HG02852 (cell line): ENCODE results near the gene TBXT.
"Not testable (repeated sequence)": the region's sequence is repeated elsewhere in the genome, so short reads cannot be mapped to it uniquely, and the experiment has no call there.

ENCODE experiments used
- ATAC-seq: cut with Tn5 transposase; IDR thresholded peaks from one replicate; pipeline ENCODE4 v1.9.1; 2021; ENCODE audit warnings: mild to moderate bottlenecking, moderate library complexity; ENCODE audit not compliant: unreplicated experiment

TBXT gene

DNA sequence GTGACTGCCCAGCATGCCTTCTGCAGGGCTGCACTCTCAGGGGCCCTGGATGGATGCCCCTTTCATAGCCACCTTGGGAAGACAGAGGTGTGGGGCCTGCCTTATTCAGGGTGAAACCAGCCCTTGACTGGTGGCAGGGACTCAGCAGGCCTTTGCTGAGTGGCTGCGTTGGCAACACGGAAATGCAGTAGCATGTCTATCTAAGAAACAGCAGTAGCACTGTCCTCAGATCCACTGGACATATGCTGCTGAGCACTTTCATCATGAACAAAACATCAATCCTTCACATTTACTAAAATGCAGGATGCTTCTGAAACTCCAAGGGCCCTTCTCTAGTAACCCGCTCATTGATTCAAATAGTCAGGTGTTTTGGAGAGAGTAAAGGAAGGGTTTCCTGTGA is 4.9 kb upstream of the TBXT start:
- no peak for ATAC-seq

DNA sequence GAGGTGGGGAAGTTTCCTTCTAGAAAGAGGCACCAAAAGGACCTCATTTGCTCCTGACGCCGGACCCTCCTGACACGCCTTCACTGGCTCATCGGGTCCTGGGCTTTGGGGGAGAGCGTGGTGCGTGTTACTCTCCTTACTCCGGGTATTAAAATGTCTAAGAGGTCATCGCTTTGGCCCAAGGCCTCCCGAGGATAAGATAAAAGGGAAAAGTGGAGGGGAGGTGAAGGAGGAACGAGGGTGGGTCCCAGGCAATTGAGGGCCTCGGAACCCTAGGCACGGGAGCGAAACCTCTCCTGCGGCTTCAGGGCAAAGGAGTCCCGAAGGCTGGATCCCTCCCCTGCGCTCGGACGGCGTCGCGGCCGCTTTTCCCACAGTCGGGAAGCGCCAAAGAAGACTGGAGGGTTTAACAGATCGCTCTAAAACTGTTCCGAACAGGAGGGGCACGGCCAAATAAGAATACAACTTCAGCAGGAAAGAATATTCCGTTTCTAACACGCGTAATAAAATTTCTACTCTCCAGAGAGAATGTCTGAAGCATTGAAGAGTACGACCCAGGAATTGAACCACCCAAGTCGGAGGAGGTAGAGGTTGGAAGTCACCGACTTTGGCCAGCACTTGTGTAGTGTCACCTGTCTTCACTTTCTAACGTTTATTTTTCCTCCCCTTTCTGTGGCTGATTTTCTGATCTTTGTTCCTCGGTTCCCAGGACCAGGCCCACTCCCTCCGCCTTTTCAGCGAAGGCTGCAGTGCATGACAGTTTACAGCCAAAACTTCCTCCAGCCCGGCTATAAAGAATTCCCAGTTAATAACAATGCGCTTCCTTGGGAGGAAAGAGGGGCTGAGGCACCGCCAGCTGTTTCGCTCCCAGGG is 2.1 kb upstream of the TBXT start:
- no peak for ATAC-seq

DNA sequence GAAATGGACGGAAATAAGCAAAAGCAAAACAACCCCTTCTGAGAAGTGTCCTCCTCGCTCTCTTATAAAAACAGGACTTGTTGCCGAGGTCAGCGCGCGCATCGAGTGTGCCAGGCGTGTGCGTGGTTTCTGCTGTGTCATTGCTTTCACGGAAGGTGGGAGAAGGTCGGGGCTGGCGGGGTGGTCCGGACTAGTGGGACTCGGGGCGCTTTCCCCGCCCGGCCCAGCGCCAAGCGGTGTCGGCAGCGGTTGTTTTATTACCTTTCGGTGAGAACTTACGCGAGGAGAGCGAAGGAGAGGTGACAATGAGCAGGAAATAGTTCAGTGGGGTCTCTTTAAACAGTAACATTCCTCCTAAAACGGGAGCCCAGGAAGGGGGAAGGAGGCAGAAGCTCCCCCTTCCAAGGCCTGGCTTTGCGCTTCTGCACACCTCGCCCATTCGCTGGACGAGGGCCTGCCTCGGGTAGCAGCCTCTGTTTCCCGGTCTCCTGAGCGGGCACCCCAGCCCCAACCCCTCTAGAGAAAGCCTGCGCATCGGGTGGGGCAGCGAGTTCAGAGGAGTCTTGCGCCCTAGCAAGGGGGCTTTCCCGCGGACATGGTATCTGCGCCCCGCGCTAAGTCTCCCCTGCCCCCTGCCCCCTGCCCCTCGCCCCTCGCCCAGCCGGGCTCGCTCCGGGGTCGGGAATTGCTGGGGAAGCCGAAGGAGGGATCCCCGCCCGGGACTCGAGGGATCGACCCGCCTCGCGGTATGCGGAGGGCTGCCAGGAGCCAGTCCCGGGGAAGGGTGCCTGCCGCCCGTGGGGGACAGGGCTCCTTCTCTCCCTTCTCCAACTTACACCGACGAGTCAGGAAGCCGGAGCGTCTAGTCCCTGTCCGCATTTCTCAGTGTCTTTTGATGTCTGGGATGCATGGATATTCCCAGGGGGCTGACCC is 1.2 kb upstream of the TBXT start:
- ATAC-seq = no peak

DNA sequence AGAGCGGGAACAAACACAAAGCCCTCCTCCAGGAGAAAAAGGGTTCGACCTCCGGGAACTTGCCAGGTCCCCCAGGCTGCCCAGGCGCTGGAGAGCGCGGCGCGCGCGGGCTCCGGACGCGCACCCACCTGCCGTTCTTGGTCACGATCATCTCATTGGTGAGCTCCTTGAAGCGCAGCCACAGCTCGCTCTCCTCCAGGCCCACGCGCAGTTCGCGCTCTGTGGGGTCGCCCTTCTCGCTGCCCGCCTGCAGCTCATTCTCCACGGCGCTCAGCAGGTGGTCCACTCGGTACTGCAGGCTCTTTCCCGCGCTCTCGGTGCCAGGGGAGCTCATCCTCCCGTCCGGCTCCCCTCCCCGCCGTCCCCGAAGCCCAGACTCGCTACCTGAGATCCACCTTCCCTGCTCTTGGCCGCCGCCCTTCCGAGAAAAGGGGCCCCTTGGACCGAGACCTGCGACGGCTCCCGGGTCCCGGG is 356 bp downstream of the TBXT start:
- no peak for ATAC-seq

DNA sequence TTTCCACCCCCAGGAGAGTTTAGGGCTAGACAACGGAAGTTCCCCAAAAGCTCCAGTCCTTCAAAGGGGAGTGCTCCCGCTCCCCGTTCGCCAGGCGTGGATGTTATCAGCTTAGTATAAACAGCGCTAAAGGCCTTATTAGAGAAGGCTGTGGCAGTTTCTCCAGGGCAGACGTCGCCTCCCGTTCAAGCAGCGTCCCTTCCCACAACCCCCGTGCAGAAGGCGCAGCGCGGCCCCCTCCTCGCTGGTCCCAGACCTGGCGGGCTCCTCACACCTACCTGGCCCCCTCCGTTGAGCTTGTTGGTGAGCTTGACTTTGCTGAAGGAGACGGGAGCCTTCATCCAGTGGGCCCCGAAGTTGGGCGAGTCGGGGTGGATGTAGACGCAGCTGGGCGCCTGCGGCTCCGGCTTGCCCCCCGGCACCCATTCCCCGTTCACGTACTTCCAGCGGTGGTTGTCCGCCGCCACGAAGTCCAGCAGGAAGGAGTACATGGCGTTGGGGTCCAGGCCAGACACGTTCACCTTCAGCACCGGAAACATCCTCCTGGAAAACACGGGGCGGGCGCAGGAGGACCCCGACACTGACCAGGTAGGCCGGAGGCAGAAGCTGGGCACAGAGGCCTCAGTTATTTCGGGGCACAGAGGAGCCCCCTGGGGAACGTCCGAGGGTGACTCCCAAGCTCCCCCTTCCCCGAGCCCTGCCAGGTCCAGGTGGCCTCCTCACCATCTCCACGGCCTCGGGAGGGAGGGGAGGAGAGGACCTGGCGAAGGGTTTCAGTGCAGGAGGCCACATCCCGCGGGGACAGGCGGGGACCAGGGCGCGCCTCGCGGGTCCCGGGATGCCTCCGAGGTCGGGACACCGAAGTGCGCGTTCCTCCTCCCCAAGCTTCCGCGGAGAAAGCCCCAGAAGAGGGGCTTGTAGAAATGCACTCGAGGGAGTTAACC is 1.1 kb downstream of the TBXT start:
- no peak for ATAC-seq

DNA sequence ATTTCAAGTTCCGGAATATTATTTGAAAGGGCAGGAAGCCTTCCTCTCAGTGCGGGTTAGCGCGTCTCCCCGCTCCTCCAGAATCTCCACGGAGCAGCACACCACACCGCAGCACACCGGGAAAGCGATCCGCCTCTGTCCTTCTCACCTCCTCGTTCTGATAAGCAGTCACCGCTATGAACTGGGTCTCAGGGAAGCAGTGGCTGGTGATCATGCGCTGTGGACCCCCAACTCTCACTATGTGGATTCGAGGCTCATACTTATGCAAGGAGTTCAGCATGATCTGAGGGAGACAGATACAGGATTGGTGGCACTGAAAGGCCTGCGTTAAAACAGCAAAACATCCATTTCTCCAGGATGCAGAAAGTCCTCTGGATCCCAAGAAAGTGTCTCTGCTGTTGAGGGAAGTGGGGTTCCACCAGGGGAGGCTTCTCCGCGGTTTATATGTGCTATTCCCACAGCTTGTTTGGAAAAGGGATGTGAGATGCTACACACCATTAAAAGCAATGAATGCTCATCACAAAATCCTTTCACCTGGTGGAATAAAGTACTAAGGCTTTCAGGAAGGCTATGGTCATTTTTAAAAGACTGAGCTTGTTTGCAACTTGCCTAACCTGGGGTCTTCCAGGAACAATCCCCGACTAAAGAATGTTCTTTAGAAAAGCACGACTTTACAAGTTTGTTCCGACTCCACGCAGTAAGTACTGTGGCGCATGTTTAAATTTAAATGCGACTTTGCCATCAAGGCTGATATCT is 1.9 kb downstream of the TBXT start:
- ATAC-seq = no peak

DNA sequence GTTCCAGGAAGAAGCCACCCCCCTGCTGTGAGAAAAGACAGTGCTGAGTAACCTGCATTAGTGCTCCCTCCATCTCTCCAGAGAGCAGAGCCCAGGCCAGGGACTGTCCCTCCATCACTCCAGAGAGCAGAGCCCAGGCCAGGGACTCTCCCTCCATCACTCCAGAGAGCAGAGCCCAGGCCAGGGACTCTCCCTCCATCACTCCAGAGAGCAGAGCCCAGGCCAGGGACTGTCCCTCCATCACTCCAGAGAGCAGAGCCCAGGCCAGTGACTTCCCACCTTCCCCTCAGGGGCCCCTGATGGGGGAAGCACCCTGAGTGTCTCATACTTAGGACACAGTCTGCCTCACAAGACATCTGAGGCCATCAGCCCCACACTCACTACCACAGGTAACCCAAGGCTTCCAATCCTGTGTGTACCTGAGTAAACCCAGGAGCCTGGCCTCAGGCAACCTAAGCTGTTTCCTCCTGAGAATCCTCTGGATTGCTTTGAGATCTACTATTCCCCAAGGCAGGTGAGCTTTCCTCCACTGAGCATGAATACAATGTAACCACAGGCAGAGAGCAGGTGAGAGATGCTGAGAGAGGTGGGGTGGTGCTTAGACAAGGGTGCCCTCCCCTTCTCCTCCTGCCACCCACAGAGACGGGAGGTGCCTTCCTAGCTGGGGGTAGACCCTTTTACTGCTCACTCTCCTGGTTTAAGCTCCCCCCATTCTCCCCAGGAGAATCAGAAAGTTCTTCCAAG is 4.9 kb downstream of the TBXT start:
- peak; percentile 81 for ATAC-seq

DNA sequence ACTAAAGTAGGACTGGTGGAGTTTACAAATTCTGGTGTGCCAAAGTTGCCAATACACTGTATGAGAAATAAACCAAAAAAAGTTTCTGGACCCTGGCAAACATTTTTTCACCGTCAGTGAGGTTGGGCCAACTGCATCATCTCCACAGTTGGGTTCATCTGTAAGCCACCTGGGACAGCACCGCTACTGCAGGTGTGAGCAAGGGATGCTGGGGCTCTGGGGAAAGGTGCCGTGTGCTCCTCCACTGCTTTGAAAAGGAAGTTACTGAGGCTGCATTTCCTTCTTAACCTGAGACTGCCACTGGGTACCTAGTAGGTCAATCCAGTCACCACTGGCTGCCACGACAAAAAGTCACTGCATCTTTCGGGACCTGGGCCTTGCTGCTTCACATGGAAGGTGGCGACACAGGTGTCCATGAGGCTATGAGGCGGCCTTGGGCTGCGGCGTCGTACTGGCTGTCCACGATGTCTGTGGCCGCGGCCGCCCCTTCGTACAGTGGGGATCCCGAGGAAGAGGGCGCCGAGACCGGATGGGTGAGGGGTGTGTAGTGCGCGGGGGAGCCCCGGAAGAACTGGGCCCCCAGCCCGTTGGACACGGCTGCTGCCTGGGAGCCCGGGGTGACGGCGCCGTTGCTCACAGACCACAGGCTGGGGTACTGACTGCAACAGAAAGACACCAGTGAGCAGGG is 9.6 kb downstream of the TBXT start:
- ATAC-seq = no peak

DNA sequence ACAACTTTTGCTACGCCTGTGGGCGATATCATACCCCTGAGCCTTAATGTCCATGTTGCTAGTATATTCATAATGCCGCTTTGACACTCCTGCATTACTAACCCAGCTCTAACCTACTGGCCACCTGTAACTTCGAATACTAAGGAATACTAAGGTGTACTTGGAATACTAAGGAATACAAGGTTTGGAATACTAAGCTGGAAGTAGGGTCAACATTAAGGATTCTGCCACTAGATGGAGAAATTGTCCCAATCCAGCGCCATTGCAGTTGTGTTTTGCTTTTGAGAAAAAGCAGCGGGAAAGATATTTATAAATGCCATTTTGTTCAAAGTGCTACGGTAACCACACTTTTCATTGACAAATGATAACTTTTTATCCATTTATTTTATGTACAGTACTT is 10.7 kb downstream of the TBXT start:
- no peak for ATAC-seq

DNA sequence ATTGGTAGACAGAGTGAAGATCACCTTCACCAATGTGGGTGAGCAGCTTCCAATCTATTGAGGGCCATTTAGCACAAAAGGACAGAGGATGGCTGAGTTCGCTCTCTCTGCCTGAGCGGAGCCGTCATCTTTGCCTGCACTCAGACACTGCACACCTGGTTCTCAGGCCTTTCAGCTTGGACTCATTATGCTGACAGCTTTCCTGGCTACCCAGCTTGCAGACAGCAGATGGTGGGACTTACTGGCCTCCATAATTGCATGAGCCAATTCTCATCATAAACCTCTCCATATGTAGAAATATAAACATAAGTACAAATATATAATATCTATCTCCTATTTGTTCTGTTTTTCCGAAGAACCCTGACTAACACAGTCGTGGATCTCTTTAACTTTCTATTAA is 13.7 kb downstream of the TBXT start:
- no peak for ATAC-seq

DNA sequence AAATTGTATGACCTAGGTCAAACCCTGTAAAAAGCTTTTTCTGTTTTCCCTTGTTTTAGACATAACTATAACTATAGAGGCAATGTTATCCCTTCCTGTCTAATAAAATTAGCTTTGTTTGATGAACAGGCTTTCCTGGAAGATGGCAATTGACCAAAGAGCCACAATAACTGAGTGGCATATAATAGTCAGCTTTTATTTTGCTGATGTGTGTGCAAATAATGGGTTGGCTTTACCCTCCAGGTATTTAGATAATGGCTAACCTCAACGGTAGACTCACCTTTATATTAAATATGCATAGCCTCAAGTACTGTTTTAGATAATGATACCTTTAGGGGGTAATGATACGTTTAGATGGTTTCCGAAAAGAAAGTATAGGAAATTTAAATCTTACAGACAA is 15.0 kb downstream of the TBXT start:
- no peak for ATAC-seq

DNA sequence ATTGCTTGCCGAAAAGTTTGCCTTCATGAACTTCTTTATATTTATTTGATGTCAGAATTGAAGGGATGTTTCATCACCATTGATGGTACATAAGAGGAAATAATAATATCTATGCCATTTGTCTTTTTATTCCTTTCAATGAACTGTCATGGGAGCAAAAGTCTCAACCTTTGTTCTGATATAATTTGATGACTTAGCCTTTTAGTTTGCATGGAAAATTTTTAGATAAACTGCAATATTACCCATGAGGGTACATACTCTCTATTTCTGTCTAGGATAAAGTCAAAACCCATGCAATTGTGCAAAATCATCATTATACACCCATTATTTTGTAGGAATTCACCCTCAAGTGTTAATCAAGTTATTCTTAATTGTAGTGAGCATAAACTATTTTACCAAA is 15.9 kb downstream of the TBXT start:
- no peak for ATAC-seq

DNA sequence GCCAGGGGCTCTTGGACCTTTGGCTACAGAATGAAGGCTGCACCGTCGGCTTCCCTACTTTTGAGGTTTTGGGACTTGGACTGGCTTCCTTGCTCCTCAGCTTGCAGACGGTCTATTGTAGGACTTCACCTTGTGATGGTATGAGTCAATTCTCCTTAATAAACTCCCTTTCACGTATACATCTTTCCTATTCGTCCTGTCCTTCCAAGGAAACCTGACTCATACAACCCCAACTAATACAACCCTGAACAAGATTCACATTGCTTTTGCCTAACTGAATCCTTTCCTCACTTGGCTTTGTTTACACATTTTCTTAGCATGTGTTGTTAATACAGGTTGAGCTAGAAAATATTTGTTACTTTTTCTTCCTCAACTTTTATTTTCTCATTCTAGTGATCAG is 21.9 kb downstream of the TBXT start:
- no peak for ATAC-seq

DNA sequence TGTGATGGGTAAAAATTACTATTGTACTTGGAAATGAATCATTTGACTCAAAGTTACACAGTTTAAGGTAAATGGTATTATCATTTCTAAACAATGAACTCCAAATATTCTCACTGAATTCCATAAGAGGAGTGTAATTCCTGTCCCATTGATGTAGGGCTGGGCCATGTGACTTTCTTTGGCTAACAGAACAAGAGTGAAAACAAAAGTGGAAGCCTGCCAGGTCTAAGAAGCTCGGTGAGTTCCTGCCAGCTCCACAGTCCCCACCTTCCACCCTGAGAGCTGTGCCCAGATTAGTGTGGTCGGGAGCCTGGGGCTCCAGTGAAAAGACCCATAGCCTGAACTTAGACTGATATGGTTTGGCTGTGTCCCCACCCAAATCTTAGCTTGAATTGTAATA is 24.6 kb downstream of the TBXT start:
- ATAC-seq = no peak

DNA sequence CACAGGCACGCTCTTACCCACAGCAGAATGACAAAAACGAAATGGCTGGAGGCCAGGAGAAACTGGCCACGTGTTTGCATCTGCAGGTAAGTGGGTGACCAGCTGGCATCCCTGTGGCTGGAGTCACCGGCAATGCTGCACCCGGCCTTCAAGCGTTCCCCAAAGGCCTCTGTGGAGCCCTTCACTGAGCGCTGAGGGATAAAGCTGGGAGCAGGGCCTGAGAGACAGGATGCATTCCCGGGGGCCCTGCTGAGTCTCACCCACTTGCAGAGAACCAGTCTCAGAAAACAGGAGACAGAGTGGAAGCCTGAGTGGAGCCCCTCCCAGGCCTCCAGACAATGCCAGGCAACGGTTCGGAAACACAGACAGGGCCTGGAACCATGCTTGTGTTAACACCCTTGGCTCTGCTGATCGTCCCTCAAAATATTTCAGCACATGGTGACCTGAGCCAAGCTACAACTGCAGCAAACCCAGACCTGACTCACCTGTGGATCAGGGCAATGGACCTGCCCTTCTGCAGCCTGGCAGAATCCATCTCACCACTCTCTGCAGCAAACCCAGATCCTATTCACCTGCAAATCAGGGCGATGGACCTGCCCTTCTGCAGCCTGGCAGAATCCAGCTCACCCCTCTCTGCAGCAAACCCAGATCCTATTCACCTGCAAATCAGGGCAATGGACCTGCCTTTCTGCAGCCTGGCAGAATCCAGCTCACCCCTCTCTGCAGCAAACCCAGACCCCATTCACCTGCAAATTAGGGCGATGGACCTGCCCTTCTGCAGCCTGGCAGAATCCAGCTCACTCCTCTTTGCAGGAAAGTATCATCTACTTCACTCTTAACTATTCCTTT is 39.8 kb downstream of the TBXT start:
- ATAC-seq = no peak

DNA sequence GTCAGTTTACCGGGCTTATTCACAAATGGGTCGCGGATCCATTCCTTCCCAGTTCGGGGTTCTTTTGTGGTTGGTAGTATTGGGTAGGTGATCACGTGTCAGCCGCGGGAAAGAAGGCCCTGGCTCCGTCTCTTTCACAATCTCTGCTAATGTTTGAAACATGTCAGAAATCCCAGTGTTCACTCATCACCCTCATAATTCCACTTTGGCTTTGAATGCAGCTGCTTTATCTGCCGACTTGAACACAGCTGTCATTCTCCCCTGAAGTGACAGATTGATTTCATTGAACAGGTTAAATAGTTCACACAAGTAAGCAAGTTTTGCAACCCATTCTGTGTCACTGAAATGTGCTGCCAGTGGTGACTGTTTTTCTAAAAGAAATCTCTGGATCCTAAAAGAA is 44.5 kb downstream of the TBXT start:
- ATAC-seq = not testable (repeated sequence)

DNA sequence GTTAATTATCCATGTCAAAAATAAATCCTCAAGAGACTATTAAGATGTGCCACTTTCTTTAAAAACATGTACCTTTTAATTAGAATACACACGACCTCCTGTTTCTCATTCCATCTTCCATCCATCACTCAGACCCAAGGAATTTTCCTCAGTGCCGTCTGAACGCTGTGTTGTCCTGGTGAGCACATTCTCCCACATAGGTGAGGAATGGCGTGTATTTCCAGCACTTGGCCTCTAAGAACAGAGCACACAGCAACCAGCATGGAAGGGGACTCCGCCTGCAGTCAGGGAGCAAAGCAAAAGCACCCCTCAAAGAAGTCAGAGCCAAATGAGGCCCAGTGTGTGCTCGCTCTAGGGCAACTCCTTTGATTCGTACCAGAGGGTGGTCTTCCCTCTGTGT is 45.9 kb downstream of the TBXT start:
- no peak for ATAC-seq
